SK-N-SH treated with all-trans-retinoic acid at 6 μM for 48 hours (cell line): ENCODE measurements around the gene UBR1.

Experiments used
- ATAC-seq: fragments of 200-7000 bp; cut with Tn5 transposase; 3 replicates; pipeline ENCODE4 v1.9.1; 2020; ENCODE audit warnings: mild to moderate bottlenecking, moderate library complexity
- ARNTL ChIP-seq: fragments of 450-650 bp; formaldehyde crosslinking; IDR thresholded peaks from 2 replicates; pipeline ENCODE4 v1.5.0; 2020; ENCODE audit warnings: low read depth, mild to moderate bottlenecking, moderate library complexity, borderline replicate concordance
- BACH2 ChIP-seq: fragments of 250-450 bp; sonication (Bioruptor Pico); IDR thresholded peaks from 2 replicates; pipeline ENCODE4 v1.9.0; 2021; ENCODE audit warnings: mild to moderate bottlenecking, borderline replicate concordance
- ESRRG ChIP-seq: fragments of 250-450 bp; sonication (Bioruptor Pico); IDR thresholded peaks from 2 replicates; pipeline ENCODE4 v1.6.1; 2021; ENCODE audit warnings: mild to moderate bottlenecking
- GLIS3 ChIP-seq: fragments of 250-450 bp; sonication (Bioruptor Pico); IDR thresholded peaks from 2 replicates; pipeline ENCODE4 v1.5.0; 2020; ENCODE audit warnings: mild to moderate bottlenecking, moderate library complexity
- ISL1 ChIP-seq: fragments of 250-450 bp; sonication (Bioruptor Pico); IDR thresholded peaks from 2 replicates; pipeline ENCODE4 v2.1.2; 2022; ENCODE audit warnings: mild to moderate bottlenecking, moderate library complexity
- OSR1 ChIP-seq: fragments of 250-450 bp; sonication (Bioruptor Pico); IDR thresholded peaks from 2 replicates; pipeline ENCODE4 v1.8.0; 2022; ENCODE audit warnings: moderate library complexity, mild to moderate bottlenecking, inconsistent platforms
- PPARA ChIP-seq: fragments of 250-450 bp; sonication (Bioruptor Pico); IDR thresholded peaks from 2 replicates; pipeline ENCODE4 v1.5.0; 2020; ENCODE audit warnings: mild to moderate bottlenecking, borderline replicate concordance
- RARB ChIP-seq: fragments of 250-450 bp; sonication (Bioruptor Pico); IDR thresholded peaks from 2 replicates; pipeline ENCODE4 v1.8.0; 2021; ENCODE audit warnings: mild to moderate bottlenecking, moderate library complexity
- TOX ChIP-seq: fragments of 250-450 bp; sonication (Bioruptor Pico); IDR thresholded peaks from 2 replicates; pipeline ENCODE4 v1.8.0; 2021; ENCODE audit warnings: mild to moderate bottlenecking, moderate library complexity, borderline replicate concordance
- ZC3H10 ChIP-seq: fragments of 250-450 bp; sonication (Bioruptor Pico); IDR thresholded peaks from 2 replicates; pipeline ENCODE4 v1.5.1; 2021; ENCODE audit warnings: mild to moderate bottlenecking, moderate library complexity
- ZNF70 ChIP-seq: fragments of 450-650 bp; formaldehyde crosslinking; IDR thresholded peaks from 2 replicates; pipeline ENCODE4 v1.5.0; 2020; ENCODE audit warnings: mild to moderate bottlenecking, moderate library complexity
- ZNF8 ChIP-seq: fragments of 450-650 bp; formaldehyde crosslinking; IDR thresholded peaks from 2 replicates; pipeline ENCODE4 v1.5.0; 2020; ENCODE audit warnings: mild to moderate bottlenecking, moderate library complexity
- TF ChIP-seq, protein P1 (sequence below): fragments of 250-450 bp; sonication (Bioruptor Pico); IDR thresholded peaks from 2 replicates; pipeline ENCODE4 v1.8.0; 2021; ENCODE audit warnings: low read depth, mild to moderate bottlenecking, moderate library complexity, borderline replicate concordance
- TF ChIP-seq, protein P2 (sequence below): fragments of 250-450 bp; sonication (Bioruptor Pico); IDR thresholded peaks from 2 replicates; pipeline ENCODE4 v1.5.0; 2020; ENCODE audit warnings: mild to moderate bottlenecking, moderate library complexity
- TF ChIP-seq, protein P3 (sequence below): fragments of 250-450 bp; sonication (Bioruptor Pico); IDR thresholded peaks from 2 replicates; pipeline ENCODE4 v1.5.1; 2020; ENCODE audit warnings: low read depth, mild to moderate bottlenecking, moderate library complexity
- TF ChIP-seq, protein P4 (sequence below): fragments of 250-450 bp; sonication (Bioruptor Pico); IDR thresholded peaks from 2 replicates; pipeline ENCODE4 v1.5.1; 2021; ENCODE audit warnings: mild to moderate bottlenecking, moderate library complexity

The UBR1 gene

DNA sequence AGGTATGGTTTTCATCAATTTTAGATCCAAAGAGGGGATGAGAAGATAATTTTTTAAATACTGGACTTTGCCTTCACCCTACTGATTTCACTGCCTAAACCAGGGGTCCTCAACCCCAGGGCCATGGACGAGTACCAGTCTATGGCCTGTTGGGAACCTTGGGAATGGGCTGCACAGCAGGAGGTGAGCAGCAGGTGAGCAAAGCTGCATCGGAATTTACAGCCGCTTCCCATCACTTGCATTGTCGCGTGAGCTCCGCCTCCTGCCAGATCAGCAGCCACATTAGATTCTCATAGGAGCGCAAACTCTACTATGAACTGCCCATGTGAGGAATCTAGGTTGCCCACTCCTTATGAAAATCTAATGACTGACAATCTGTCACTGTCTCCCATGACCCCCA lies 109.0 kb downstream of the UBR1 start:
- ATAC-seq, result no peak
- TF ChIP-seq ZC3H10 (CRISPR knock-in tag) (no peak), ZNF70 (CRISPR knock-in tag) (no peak), ZNF8 (no peak)
- TF ChIP-seq, protein P1, sequence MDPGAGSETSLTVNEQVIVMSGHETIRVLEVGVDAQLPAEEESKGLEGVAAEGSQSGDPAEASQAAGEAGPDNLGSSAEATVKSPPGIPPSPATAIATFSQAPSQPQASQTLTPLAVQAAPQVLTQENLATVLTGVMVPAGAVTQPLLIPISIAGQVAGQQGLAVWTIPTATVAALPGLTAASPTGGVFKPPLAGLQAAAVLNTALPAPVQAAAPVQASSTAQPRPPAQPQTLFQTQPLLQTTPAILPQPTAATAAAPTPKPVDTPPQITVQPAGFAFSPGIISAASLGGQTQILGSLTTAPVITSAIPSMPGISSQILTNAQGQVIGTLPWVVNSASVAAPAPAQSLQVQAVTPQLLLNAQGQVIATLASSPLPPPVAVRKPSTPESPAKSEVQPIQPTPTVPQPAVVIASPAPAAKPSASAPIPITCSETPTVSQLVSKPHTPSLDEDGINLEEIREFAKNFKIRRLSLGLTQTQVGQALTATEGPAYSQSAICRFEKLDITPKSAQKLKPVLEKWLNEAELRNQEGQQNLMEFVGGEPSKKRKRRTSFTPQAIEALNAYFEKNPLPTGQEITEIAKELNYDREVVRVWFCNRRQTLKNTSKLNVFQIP (CRISPR knock-in tag), result no peak
- TF ChIP-seq, protein P2, sequence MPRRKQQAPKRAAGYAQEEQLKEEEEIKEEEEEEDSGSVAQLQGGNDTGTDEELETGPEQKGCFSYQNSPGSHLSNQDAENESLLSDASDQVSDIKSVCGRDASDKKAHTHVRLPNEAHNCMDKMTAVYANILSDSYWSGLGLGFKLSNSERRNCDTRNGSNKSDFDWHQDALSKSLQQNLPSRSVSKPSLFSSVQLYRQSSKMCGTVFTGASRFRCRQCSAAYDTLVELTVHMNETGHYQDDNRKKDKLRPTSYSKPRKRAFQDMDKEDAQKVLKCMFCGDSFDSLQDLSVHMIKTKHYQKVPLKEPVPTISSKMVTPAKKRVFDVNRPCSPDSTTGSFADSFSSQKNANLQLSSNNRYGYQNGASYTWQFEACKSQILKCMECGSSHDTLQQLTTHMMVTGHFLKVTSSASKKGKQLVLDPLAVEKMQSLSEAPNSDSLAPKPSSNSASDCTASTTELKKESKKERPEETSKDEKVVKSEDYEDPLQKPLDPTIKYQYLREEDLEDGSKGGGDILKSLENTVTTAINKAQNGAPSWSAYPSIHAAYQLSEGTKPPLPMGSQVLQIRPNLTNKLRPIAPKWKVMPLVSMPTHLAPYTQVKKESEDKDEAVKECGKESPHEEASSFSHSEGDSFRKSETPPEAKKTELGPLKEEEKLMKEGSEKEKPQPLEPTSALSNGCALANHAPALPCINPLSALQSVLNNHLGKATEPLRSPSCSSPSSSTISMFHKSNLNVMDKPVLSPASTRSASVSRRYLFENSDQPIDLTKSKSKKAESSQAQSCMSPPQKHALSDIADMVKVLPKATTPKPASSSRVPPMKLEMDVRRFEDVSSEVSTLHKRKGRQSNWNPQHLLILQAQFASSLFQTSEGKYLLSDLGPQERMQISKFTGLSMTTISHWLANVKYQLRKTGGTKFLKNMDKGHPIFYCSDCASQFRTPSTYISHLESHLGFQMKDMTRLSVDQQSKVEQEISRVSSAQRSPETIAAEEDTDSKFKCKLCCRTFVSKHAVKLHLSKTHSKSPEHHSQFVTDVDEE (CRISPR knock-in tag), result no peak

DNA sequence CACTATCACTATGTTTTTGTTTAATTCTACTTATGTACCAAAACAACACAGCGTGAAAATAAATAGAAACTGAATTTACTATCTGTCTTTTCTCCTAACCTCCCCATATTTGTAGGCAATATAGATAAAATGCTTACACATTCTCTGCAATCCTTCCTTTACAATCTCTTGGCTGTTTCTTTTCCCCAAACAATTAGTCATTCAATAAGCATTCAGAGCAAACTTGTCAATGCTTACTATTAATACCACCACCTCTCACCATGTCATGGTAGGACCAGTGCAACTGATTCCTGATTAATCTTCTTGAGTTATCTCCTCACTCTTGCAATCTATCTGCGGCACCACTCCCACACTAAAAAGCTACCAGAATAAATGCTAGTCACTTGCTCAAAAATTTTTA lies 111.3 kb downstream of the UBR1 start:
- ATAC-seq, result no peak

DNA sequence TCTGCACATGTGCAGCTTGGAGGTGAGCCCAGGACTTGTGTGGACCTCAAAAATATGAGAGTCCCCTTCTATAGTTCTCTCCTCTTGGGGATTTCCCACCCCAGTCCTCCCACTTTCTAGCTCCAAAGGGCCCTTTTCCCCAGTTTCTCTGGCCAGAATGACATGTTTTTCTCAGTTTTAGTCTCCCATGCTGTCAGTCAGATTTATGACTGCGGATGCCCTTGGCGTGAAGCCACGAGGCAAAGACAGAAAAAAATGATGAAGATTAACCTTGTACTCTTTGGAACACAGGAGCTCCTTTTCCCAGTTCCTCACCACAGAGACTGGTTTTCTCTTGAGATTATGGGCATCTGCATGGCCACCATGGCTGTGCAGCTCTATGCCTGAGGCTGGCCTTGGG lies 113.2 kb downstream of the UBR1 start:
- ATAC-seq, result no peak
- TF ChIP-seq ESRRG (CRISPR knock-in tag) (no peak), ZC3H10 (CRISPR knock-in tag) (no peak), ISL1 (CRISPR knock-in tag) (no peak), RARB (CRISPR knock-in tag) (no peak), TOX (CRISPR knock-in tag) (no peak)

More for the DNA sequence above, 111.3 kb downstream of the UBR1 start:
- TF ChIP-seq ARNTL (CRISPR knock-in tag) (no peak), RARB (CRISPR knock-in tag) (no peak), ZNF70 (CRISPR knock-in tag) (no peak), BACH2 (CRISPR knock-in tag) (no peak), GLIS3 (no peak), ZNF8 (no peak)
- TF ChIP-seq, protein P3, sequence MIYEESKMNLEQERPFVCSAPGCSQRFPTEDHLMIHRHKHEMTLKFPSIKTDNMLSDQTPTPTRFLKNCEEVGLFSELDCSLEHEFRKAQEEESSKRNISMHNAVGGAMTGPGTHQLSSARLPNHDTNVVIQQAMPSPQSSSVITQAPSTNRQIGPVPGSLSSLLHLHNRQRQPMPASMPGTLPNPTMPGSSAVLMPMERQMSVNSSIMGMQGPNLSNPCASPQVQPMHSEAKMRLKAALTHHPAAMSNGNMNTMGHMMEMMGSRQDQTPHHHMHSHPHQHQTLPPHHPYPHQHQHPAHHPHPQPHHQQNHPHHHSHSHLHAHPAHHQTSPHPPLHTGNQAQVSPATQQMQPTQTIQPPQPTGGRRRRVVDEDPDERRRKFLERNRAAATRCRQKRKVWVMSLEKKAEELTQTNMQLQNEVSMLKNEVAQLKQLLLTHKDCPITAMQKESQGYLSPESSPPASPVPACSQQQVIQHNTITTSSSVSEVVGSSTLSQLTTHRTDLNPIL (CRISPR knock-in tag), result no peak
- TF ChIP-seq, protein P1 (CRISPR knock-in tag), result no peak
- TF ChIP-seq, protein P2 (CRISPR knock-in tag), result no peak

DNA sequence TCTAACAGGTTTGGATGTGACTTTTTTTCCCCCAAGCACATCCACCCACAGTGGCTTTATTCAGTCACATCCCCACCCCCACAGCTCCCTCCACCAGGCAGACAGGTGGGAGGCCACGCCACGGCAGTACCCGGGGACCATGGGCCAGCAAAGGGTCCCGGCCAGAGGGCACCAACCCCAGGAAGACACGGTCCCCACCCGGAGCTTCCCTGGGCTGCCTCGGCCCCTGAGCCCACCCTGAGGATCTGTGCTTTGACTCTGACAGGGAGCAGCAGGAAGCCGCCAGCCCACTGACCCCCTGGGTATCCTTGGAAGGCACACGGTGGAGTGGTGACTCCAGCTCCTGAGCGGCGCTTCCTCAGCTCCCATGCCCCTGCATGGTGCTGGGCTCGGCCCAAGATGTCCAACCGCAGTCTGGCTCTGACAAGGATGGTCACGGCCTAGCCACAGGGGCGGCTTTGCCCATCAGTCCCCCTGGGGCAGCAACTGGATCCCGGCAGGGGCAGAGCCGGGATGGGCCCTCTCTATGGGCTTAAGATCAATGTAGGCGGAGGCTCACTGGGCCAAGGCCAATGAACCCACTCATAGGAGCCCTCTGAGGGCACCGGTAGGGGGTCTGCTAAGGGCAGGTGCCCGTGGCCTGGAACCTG lies 119.0 kb downstream of the UBR1 start:
- ATAC-seq, result no peak
- TF ChIP-seq ZNF8, result no peak
- TF ChIP-seq ISL1 (CRISPR knock-in tag), result no peak
- no peak for TF ChIP-seq OSR1
- TF ChIP-seq PPARA (CRISPR knock-in tag), result no peak
- no peak for TF ChIP-seq GLIS3
- TF ChIP-seq, protein P3 (CRISPR knock-in tag), result no peak
- TF ChIP-seq, protein P4, sequence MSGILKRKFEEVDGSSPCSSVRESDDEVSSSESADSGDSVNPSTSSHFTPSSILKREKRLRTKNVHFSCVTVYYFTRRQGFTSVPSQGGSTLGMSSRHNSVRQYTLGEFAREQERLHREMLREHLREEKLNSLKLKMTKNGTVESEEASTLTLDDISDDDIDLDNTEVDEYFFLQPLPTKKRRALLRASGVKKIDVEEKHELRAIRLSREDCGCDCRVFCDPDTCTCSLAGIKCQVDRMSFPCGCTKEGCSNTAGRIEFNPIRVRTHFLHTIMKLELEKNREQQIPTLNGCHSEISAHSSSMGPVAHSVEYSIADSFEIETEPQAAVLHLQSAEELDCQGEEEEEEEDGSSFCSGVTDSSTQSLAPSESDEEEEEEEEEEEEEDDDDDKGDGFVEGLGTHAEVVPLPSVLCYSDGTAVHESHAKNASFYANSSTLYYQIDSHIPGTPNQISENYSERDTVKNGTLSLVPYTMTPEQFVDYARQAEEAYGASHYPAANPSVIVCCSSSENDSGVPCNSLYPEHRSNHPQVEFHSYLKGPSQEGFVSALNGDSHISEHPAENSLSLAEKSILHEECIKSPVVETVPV (CRISPR knock-in tag), result no peak
